GM21528 (cell line): ENCODE results near the gene HNRNPH1.

Experiments used
- ATAC-seq: cut with Tn5 transposase; IDR thresholded peaks from one replicate; pipeline ENCODE4 v1.9.1; 2021; ENCODE audit warnings: mild to moderate bottlenecking, moderate library complexity; ENCODE audit not compliant: unreplicated experiment, low FRiP score

HNRNPH1 gene

DNA sequence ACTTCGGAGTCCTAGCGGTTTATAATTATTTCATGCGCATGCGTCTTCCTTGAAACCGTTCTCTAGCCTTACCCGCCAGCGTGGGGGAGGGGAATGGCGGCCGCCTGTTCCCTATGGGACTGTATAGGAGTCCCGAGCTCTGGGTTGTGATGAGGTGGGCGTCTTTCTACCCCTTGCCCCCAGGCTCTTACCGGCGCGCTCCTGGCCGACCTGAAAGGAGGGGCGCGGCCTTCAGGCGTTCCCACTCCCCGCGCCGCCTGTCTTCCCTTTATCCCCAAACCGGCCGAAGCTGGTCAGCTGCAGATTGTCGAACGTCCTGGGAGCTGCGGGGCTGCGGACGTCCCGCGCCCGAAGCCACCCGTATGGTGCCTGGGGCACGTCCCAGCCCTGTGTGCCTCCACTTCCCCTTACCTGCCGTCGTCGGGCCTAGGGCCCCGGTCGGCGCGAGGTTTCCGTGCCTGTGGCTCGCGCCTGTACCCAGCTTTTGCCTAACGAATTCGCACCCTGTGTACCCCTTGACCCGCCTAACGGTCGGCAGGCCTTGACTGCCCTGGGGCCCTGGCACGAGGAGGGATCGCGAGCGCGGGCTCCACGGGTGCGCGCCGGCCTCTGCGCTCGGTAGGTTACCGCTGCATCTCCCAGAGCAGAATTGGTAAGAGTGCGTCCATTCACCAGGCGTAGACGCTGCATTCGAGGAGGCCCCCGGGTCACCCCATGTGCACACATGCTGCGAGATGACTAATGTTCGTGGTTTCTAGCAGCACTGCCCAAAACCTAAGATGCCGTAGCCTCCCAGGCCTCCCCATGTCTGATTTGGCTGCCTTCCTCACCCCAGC lies 653 bp upstream of the HNRNPH1 start:
- peak; percentile 17 for ATAC-seq

- ATAC-seq, result no peak
These were observed 1.8 kb downstream of the HNRNPH1 start for GRCh38 chr5:179621551-179622214.

- ATAC-seq, result no peak
These were observed 2.6 kb downstream of the HNRNPH1 start for GRCh38 chr5:179620703-179621350.

DNA sequence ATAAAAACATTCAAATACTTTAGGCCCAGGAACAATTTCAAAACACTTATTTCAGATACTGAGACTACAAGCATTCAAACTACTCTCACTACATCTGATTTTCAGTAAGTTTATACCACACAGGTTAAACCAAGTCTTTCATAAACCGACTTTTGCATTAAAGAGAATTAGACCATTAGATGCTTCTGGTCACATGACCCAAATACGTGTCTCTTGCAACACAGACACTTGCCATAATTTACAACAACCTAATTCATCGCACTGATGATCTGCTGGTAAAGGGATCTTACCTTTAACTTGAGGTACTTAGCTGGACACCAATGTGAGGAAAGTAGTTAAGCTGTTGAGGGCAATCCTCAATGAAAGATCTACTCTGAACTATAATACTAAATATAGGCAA lies 3.2 kb downstream of the HNRNPH1 start:
- ATAC-seq, result no peak

- ATAC-seq, result no peak
These were observed 3.7 kb downstream of the HNRNPH1 start for GRCh38 chr5:179619776-179620175.

- ATAC-seq, result no peak
These were observed 4.4 kb downstream of the HNRNPH1 start for GRCh38 chr5:179618923-179619554.

GRCh38 chr5:179617930-179618329 lies 5.5 kb downstream of the HNRNPH1 start:
- ATAC-seq, result no peak

DNA sequence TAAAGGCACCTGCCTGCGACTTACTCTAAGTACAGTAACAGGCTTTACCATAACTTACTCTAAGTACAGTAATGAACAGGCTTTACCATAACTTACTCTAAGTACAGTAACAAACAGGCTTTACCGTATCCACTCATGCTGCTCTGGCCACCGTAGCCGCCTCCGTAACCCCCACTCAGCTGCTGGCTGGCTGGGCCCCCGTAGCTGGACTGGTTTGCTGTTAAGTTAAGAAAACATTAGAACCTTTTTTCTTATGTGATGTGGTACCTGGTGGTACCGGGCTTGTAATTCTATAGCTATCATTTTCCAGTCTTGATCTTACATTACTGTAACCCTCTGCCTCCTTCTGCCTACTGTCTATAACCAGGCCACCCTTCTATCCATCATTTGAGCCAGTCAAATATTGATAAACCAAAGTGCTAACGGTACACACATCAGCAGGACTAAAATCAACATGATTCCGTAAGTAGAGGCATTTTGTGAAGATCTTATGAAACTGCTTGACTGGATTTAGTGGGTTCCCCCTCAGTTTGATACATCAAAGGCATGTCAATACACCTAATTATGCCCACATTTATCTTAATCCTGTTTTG lies 7.4 kb downstream of the HNRNPH1 start:
- ATAC-seq, result no peak

DNA sequence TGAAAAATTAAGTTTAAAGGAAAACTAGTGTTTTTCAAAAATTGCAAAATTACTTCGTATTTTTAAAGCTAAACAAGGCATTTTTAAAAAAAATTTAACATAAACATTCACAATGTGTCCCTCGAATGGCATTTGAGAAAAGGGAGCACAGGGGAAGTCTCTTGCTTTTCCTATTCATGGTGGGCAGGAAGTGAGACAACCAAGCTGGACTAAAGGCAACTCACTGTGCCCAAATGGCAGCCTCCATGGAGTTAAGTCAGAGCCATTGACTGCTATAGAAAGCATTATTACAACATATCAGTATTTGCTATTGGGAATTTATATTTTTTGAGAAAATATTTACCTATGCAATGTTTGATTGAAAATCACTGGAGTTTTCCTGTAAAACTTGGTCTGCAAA lies 8.3 kb downstream of the HNRNPH1 start:
- no peak for ATAC-seq

DNA sequence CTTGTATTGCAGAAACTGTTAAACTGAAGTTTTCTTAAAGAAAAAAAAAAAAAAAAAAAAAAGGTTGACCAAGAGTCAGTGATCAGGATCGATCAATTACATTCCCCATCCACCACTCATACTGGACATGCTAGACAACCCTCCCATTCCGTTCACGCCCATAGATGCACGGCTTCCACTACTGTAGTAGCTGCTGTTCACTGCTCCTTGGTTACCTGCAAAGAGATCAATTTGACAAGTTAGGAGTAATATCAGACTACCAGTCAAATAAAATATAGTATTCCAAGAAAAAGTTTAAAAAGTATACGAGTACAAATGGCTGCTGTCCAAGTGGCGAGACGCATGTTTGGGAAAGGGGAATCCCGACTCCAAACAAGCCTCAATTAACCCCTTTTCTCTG lies 8.7 kb downstream of the HNRNPH1 start:
- ATAC-seq, result no peak

- ATAC-seq, result no peak
These were observed 9.9 kb downstream of the HNRNPH1 start for GRCh38 chr5:179613460-179614071.

- ATAC-seq, result no peak
These were observed 10.7 kb downstream of the HNRNPH1 start for GRCh38 chr5:179612577-179613459.

DNA sequence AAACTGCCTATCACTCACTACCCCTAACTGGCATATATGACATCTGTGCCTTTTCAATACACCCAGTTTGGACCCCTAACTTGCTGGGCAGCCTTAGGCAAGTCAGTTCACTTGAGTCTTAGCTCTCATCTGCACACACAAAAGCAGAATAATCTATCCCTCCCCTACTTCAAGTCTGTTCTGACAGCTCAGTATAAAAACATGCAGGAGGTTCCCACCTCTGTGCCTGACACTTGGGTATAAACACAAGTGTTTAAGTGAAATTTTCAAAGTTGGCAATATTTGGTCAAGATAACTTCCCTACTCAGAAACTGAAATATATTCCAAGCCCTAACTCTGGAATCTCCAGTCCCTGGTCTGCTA lies 12.6 kb downstream of the HNRNPH1 start:
- no peak for ATAC-seq

- no peak for ATAC-seq
These were observed 13.2 kb downstream of the HNRNPH1 start for GRCh38 chr5:179610109-179610902.

GRCh38 chr5:179609834-179610108 lies 13.7 kb downstream of the HNRNPH1 start:
- no peak for ATAC-seq

GRCh38 chr5:179608131-179608581 lies 15.3 kb downstream of the HNRNPH1 start:
- ATAC-seq, result no peak

GRCh38 chr5:179607160-179607931 lies 16.1 kb downstream of the HNRNPH1 start:
- ATAC-seq, result no peak

- ATAC-seq, result no peak
These were observed 16.6 kb downstream of the HNRNPH1 start for GRCh38 chr5:179606910-179607159.
